ENCODE measurements around the gene CATSPERB. TPM values are rescaled to one million over a fixed set of nuclear protein-coding genes. Genes with fewer than 3 reads are reported as not detected.
"Not testable (repeated sequence)": the region's sequence is repeated elsewhere in the genome, so short reads cannot be mapped to it uniquely, and the experiment has no call there.

CATSPERB gene
- total and polyA plus RNA-seq, 2 experiments from 2014 or later = not detected

DNA sequence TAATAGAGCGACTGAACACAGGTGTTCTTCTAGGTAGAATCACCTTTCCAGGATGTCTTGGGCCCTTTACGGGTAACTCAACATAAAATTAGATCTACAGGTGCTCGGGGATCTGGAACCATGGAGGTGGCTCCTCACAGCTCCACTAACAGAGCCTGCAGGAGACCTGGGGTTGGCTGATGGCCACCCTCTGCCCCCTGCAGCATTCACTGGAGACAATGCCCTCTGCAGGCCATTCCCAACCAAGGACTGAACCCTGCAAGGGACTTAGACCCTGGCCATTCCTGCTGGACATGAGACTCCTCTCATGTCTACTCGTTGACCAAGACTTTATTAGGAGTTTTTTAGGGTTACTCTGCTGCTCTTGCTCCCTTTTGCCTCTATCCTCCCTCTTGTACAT is 163.3 kb downstream of the CATSPERB start:
- TF ChIP-seq, protein P1, sequence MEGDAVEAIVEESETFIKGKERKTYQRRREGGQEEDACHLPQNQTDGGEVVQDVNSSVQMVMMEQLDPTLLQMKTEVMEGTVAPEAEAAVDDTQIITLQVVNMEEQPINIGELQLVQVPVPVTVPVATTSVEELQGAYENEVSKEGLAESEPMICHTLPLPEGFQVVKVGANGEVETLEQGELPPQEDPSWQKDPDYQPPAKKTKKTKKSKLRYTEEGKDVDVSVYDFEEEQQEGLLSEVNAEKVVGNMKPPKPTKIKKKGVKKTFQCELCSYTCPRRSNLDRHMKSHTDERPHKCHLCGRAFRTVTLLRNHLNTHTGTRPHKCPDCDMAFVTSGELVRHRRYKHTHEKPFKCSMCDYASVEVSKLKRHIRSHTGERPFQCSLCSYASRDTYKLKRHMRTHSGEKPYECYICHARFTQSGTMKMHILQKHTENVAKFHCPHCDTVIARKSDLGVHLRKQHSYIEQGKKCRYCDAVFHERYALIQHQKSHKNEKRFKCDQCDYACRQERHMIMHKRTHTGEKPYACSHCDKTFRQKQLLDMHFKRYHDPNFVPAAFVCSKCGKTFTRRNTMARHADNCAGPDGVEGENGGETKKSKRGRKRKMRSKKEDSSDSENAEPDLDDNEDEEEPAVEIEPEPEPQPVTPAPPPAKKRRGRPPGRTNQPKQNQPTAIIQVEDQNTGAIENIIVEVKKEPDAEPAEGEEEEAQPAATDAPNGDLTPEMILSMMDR (IDR thresholded peaks at IDR 0.05; ENCODE audit: low read depth, low read length) = no peak
- no peaks in the 10 kb centered on the region for H3K4me1 ChIP-seq (ENCODE audit: low read depth)
- no peak overlapping the region for H3K4me3 ChIP-seq
- DNase-seq (ENCODE audit: low read depth in 1 of 2, low spot score in 1 of 2) = no peak
- H3K36me3 ChIP-seq = no peaks in the 10 kb centered on the region
- H3K27me3 ChIP-seq = peaks cover 13% of the 10 kb centered on the region
- H3K27ac ChIP-seq = no peak overlapping the region
- H3K9me3 ChIP-seq (ENCODE audit: low read depth) = no peaks in the 10 kb centered on the region

DNA sequence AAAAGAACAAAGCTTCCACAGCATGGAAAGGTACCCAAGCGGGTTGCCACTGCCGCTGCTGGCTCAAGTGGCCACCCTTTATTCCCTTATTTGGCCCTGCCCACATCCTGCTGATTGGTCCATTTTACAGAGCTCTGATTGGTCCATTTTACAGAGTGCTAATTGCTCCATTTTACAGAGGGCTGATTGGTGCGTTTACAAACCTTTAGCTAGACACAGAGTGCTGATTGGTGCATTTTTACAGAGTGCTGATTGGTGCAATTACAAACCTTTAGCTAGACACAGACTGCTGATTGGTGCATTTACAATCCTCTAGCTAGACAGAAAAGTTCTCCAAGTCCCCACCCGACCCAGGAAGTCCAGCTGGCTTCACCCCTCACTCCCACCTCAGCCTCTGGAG is 164.1 kb downstream of the CATSPERB start:
- H3K9me3 ChIP-seq (ENCODE audit: low read depth); DNase-seq (ENCODE audit: low read depth in 1 of 2, low spot score in 1 of 2); H3K27me3 ChIP-seq; H3K4me1 ChIP-seq (ENCODE audit: low read depth); H3K27ac ChIP-seq; H3K36me3 ChIP-seq; H3K4me3 ChIP-seq: not testable (repeated sequence)

GRCh38 chr14:91555531-91555930 is 176.4 kb downstream of the CATSPERB start:
- no peaks in the 10 kb centered on the region for H3K9me3 ChIP-seq (ENCODE audit: low read depth)
- H3K36me3 ChIP-seq = no peaks in the 10 kb centered on the region
- H3K27me3 ChIP-seq = no peaks in the 10 kb centered on the region
- TF ChIP-seq, protein P1 (IDR thresholded peaks at IDR 0.05; ENCODE audit: low read depth, low read length) = no peak
- H3K4me1 ChIP-seq (ENCODE audit: low read depth) = no peaks in the 10 kb centered on the region
- no peak overlapping the region for H3K27ac ChIP-seq
- H3K4me3 ChIP-seq = no peak overlapping the region
- no peak for DNase-seq (ENCODE audit: low read depth in 1 of 2, low spot score in 1 of 2)

- DNase-seq (ENCODE audit: low read depth in 1 of 2, low spot score in 1 of 2) = no peak
- TF ChIP-seq, protein P1 (IDR thresholded peaks at IDR 0.05; ENCODE audit: low read depth, low read length) = no peak
- no peak overlapping the region for H3K4me3 ChIP-seq
- H3K4me1 ChIP-seq (ENCODE audit: low read depth) = no peaks in the 10 kb centered on the region
- H3K36me3 ChIP-seq = no peaks in the 10 kb centered on the region
- no peaks in the 10 kb centered on the region for H3K9me3 ChIP-seq (ENCODE audit: low read depth)
- H3K27me3 ChIP-seq = no peaks in the 10 kb centered on the region
- no peak overlapping the region for H3K27ac ChIP-seq
These were observed 177.2 kb downstream of the CATSPERB start for GRCh38 chr14:91554535-91555332.

DNA sequence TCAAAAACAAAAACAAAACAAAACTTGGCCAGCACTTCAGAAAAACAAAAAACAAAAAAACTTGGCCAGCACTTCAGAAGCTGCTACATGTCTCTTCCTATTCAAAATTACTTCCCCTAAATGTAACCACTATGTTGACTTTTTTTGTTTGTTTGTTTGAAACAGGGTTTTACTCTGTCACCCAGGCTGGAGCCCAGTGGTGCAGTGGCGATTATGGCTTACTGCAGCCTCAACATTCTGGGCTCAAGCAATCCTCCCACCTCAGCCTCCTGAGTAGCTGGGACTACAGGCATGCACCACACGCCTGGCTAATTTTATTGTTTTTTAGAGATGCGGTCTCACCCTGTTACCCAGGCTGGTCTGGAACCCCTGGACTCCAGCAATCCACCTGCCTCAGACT is 183.8 kb downstream of the CATSPERB start:
- TF ChIP-seq, protein P1 (IDR thresholded peaks at IDR 0.05; ENCODE audit: low read depth, low read length) = no peak
- no peak overlapping the region for H3K27ac ChIP-seq
- no peaks in the 10 kb centered on the region for H3K27me3 ChIP-seq
- H3K36me3 ChIP-seq = no peaks in the 10 kb centered on the region
- no peak for DNase-seq (ENCODE audit: low read depth in 1 of 2, low spot score in 1 of 2)
- H3K4me1 ChIP-seq (ENCODE audit: low read depth) = no peaks in the 10 kb centered on the region
- no peaks in the 10 kb centered on the region for H3K9me3 ChIP-seq (ENCODE audit: low read depth)
- H3K4me3 ChIP-seq = no peak overlapping the region

GRCh38 chr14:91545946-91546716 is 185.8 kb downstream of the CATSPERB start:
- Histone ChIP-seq H3K4me3 (no peak overlapping the region), H3K4me1 (ENCODE audit: low read depth) (no peaks in the 10 kb centered on the region), H3K9me3 (ENCODE audit: low read depth) (no peaks in the 10 kb centered on the region), H3K27ac (no peak overlapping the region), H3K36me3 (no peaks in the 10 kb centered on the region), H3K27me3 (no peaks in the 10 kb centered on the region)
- TF ChIP-seq, protein P1 (IDR thresholded peaks at IDR 0.05; ENCODE audit: low read depth, low read length) = no peak
- DNase-seq (ENCODE audit: low read depth in 1 of 2, low spot score in 1 of 2) = no peak

All from cardiac muscle cell (in vitro differentiated cells and primary cell).